Sigmoid colon (tissue), 7 donors: ENCODE measurements around the gene OR10V1. TPM values are rescaled to one million over a fixed set of nuclear protein-coding genes. Genes with fewer than 3 reads are reported as not detected.
A peak's percentile ranks its signal among the peaks of the same experiment; 100 is the strongest.
"Not testable (repeated sequence)": the region's sequence is repeated elsewhere in the genome, so short reads cannot be mapped to it uniquely, and the experiment has no call there.

Experiments used
- DNase-seq: peaks from one replicate; pipeline ENCODE4 v3.0.0-alpha.2; 2019
- H3K27ac ChIP-seq, 4 donors: fragments of 200-600 bp; sonication (generic); one replicate each; pipeline ENCODE4 v1.5.1; 2016 to 2019; ENCODE audit warnings: mild to moderate bottlenecking in 1 of 4
- H3K27me3 ChIP-seq, 3 donors: fragments of 200-600 bp; sonication (generic); one replicate each; pipeline ENCODE4 v1.5.1; 2019; ENCODE audit warnings: mild to moderate bottlenecking in 1 of 3
- H3K36me3 ChIP-seq, 4 donors: fragments of 200-600 bp; sonication (generic); one replicate each; pipeline ENCODE4 v1.5.1; 2016 to 2019
- H3K4me1 ChIP-seq, 4 donors: fragments of 200-600 bp; sonication (generic); one replicate each; pipeline ENCODE4 v1.5.1; 2017 to 2019
- H3K4me3 ChIP-seq, 4 donors: fragments of 200-600 bp; sonication (generic); one replicate each; pipeline ENCODE4 v1.5.1; 2017 to 2019; ENCODE audit warnings: mild to moderate bottlenecking in 2 of 4, moderate library complexity in 1 of 4
- H3K9me3 ChIP-seq, 4 donors: fragments of 200-600 bp in 3 of 4; sonication (generic) in 3 of 4; one replicate each; pipeline versions ENCODE4 v1.5.1 to v1.6.1; 2013 to 2019
- EP300 ChIP-seq, 4 donors: sonication (generic); formaldehyde crosslinking; IDR thresholded peaks; one replicate each; pipeline ENCODE4 v1.6.1; 2017; ENCODE audit warnings: antibody characterized with exemption in 4 of 4
- POLR2A ChIP-seq, 2 donors: fragments of 450-650 bp; IDR thresholded peaks; one replicate each; pipeline ENCODE4 v1.6.1; 2016; ENCODE audit warnings: antibody characterized with exemption in 2 of 2, mild to moderate bottlenecking in 2 of 2, moderate library complexity in 2 of 2
- POLR2AphosphoS5 ChIP-seq, 4 donors: sonication (generic); formaldehyde crosslinking; IDR thresholded peaks; one replicate each; pipeline ENCODE4 v1.6.1; 2017; ENCODE audit warnings: antibody characterized with exemption in 4 of 4
- WGBS, 2 donors: extraction: QIAGEN DNeasy Blood & Tissue Kit; methylation state at CpG; one replicate each; pipeline ENCODE4 v1.1.7; 2013; 5-methylcytosine and 5-hydroxymethylcytosine counted together
- intact Hi-C: fragments of 100-400 bp; cut with DNase I; formaldehyde crosslinking; loops from one replicate; pipeline ENCODE4 v1.15.1; 2023
- polyA plus RNA-seq, 3 donors: library from polyadenylated mRNA; stranded (reverse); fragments of 200-250 nt; gene quantifications; one replicate each; pipeline ENCODE4 v1.2.3, GENCODE V29; 2013
- total RNA-seq, 4 donors: library from RNA; depleted of rRNA; stranded (reverse); fragments of >200 nt; gene quantifications; one replicate each; pipeline ENCODE4 v1.1.0, GENCODE V29; 2016
- TF ChIP-seq, protein P1 (sequence below), 4 experiments: fragments of 450-650 bp in 3 of 4; fragments of 200-600 bp in 1 of 4; IDR thresholded peaks; one replicate each; pipeline ENCODE4 v1.5.1; 2016 to 2019; ENCODE audit warnings: antibody characterized with exemption in 4 of 4, mild to moderate bottlenecking in 3 of 4, moderate library complexity in 2 of 4
- donor health status: healthy with polysubstance abuse.
- donor health status: Bipolar disorder and iron deficiency.
- donor health status: healthy.

The OR10V1 gene
- total and polyA plus RNA-seq, 7 donors, result not detected

DNA sequence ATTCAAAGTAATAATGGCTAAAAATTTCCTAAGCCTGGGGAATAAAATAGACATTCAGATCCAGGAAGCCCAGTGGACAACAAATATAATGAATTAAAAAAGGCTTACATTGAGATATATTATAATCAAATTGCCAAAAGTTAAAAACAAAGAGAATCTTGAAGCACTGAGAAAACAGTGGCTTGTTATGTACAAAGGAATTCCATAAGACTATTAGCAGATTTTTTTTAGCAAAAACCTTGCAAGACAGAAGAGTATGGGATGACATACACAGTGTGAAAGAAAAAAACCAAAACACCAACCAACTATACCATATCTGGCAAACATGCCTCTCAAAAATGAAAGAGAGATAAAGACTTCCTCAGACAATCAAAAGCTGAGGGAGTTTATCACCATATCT is 20.7 kb downstream of the OR10V1 start:
- peaks cover 0 to 7% (median 3%) of the 10 kb centered on the region in 4 donors for H3K9me3 ChIP-seq
- no peak for TF ChIP-seq POLR2AphosphoS5 (IDR thresholded peaks at IDR 0.05)
- H3K27me3 ChIP-seq, result no peaks in the 10 kb centered on the region
- H3K36me3 ChIP-seq, result no peaks in the 10 kb centered on the region
- intact Hi-C loops, result no loop called here
- DNase-seq, result no peak
- no peak overlapping the region for H3K27ac ChIP-seq
- H3K4me3 ChIP-seq, result no peak overlapping the region
- no peaks in the 10 kb centered on the region for H3K4me1 ChIP-seq

DNA sequence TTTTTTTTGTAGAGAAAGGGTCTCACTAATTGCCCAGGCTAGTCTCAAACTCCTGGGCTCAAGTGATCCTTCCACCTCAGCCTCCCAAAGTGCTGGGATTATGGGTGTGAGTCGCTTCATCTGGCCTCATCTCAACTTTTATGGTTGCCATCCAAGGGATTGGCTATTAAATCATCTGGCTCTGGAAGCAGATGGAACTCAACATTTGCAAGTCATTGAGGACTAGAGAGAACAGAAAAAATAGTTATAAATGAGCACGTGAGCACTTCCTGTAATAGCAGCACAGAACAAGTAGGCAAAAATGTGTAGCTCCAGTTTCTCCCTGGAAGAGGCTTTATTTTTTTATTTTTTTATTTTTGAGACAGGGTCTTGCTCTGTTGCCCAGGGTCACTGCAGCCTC is 22.5 kb downstream of the OR10V1 start:
- 49 to 65% methylated on average over 2 of the region's 2 CpGs for WGBS, 2 donors
- intact Hi-C loops, result no loop called here
- H3K4me3 ChIP-seq, result no peak overlapping the region

DNA sequence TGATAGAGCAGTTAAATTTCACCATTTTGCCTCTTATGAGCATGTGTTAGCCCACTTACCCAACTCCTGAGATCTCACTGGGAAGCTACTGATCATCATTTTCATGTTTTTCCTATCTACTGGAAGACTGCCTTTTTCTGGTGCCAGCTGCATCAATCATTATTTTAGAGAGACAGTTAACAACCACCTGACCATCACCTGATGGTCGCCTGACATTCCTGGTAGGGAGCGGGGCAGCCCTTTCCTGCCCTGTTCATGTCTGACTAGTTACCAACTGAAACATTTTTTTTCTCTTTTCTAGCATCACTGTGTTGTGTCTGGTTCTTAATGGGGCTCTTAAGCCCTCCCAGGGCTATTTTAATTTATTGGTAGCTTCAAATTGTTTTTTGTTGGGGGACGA is 24.6 kb downstream of the OR10V1 start:
- Histone ChIP-seq H3K27me3 (no peaks in the 10 kb centered on the region), H3K9me3 (peaks cover 0 to 7% (median 3%) of the 10 kb centered on the region in 4 donors), H3K4me1 (no peaks in the 10 kb centered on the region), H3K27ac (no peak overlapping the region), H3K36me3 (no peaks in the 10 kb centered on the region), H3K4me3 (no peak overlapping the region)
- TF ChIP-seq, protein P1, sequence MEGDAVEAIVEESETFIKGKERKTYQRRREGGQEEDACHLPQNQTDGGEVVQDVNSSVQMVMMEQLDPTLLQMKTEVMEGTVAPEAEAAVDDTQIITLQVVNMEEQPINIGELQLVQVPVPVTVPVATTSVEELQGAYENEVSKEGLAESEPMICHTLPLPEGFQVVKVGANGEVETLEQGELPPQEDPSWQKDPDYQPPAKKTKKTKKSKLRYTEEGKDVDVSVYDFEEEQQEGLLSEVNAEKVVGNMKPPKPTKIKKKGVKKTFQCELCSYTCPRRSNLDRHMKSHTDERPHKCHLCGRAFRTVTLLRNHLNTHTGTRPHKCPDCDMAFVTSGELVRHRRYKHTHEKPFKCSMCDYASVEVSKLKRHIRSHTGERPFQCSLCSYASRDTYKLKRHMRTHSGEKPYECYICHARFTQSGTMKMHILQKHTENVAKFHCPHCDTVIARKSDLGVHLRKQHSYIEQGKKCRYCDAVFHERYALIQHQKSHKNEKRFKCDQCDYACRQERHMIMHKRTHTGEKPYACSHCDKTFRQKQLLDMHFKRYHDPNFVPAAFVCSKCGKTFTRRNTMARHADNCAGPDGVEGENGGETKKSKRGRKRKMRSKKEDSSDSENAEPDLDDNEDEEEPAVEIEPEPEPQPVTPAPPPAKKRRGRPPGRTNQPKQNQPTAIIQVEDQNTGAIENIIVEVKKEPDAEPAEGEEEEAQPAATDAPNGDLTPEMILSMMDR (IDR thresholded peaks at IDR 0.05), result no peak
- TF ChIP-seq POLR2A (IDR thresholded peaks at IDR 0.05) (no peak), POLR2AphosphoS5 (IDR thresholded peaks at IDR 0.05) (no peak), EP300 (IDR thresholded peaks at IDR 0.05) (no peak)
- WGBS, 2 donors, result 38 to 65% methylated on average over 3 of the region's 3 CpGs
- no peak for DNase-seq
- intact Hi-C loops, result loop anchor here (10.0 kb wide), 1 partner anchor 514 kb away; the partner anchor contains the start of gene DTX4

More for the DNA sequence above, 22.5 kb downstream of the OR10V1 start:
- Histone ChIP-seq H3K27me3 (no peaks in the 10 kb centered on the region), H3K4me1 (no peaks in the 10 kb centered on the region), H3K36me3 (no peaks in the 10 kb centered on the region), H3K27ac (no peak overlapping the region), H3K9me3 (peaks cover 0 to 7% (median 3%) of the 10 kb centered on the region in 4 donors)
- DNase-seq, result no peak
- no peak for TF ChIP-seq EP300 (IDR thresholded peaks at IDR 0.05)
- no peak for TF ChIP-seq POLR2AphosphoS5 (IDR thresholded peaks at IDR 0.05)
- TF ChIP-seq POLR2A (IDR thresholded peaks at IDR 0.05), result no peak
- TF ChIP-seq, protein P1 (IDR thresholded peaks at IDR 0.05), result no peak

DNA sequence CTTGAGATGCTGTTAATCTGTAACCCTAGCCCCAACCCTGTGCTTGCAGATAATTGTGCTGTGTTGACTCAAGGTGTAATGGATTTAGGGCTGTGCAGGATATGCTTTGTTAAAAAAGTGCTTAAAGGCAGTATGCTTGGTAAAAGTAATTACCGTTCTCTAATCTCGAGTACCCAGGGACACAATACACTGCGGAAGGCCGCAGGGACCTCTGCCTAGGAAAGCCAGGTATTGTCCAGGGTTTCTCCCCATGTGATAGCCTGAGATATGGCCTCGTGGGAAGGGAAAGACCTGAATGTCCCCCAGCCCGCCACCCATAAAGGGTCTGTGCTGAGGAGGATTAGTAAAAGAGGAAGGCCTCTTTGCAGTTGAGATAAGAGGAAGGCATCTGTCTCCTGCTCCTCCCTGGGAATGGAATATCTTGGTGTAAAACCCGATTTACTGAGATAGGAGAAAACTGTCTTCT is 32.4 kb downstream of the OR10V1 start:
- not testable (repeated sequence) for H3K4me1 ChIP-seq, H3K36me3 ChIP-seq, H3K27ac ChIP-seq, H3K9me3 ChIP-seq, DNase-seq, H3K27me3 ChIP-seq, H3K4me3 ChIP-seq
- 18 to 66% methylated on average over 7 of the region's 7 CpGs for WGBS, 2 donors
- intact Hi-C loops, result loop anchor here (10.0 kb wide), 1 partner anchor 506 kb away; the partner anchor contains the start of gene DTX4

DNA sequence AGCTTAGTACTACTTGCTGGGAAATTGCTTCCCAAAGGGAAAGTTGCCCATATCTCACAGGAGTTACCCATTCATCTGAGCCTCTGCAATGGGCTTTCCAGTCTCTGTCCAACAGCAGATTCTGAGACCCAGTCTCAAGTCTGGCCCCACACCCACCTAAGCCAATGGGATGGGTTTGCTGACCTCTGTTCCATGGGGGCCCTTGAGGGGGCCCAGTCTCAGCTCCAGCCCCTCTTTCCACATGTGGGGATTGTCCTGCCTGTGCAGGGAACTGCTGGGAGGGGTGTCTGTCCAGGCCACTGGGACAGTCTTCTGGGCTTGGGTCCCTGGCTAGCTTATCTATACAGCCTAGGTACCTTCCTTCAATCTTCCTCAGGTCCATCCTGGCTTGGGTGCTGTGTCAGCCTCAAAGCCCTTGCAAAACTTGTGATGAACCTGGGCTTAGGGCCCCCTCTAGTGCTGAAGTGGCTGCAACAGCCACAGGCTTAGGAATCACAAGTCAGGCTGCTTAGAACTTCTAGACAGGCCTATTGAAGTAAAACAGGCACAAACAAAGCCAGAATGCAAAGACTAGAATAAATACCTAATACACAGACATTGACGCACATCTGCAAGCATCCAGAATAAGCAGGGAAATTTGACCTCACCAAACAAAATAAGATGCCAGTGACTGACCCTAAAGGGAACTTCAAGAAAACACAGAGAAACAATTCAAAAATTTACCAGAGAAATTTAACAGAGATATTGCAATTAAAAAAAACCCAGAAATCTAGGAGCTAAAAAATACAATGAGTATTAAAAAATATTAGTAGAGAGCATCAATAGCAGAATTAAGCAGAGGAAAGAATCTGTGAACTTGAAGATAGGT is 33.1 kb downstream of the OR10V1 start:
- 30 to 64% methylated on average over 1 of the region's 1 CpG for whole genome bisulfite sequencing, 2 donors
- intact Hi-C loops, result loop anchor here (1.0 to 10.0 kb wide), 2 partner anchors 143 to 506 kb away; partner anchors contain the start of gene DTX4
- H3K4me3 ChIP-seq, result no peak overlapping the region
- TF ChIP-seq, protein P1 (IDR thresholded peaks at IDR 0.05), result peak; percentile 58 to 73 (median 64)
- no peak for TF ChIP-seq POLR2A (IDR thresholded peaks at IDR 0.05)
- peak in 2 of 4 donors; percentile 49 to 52 for TF ChIP-seq POLR2AphosphoS5 (IDR thresholded peaks at IDR 0.05)
- H3K27me3 ChIP-seq, result no peaks in the 10 kb centered on the region
- H3K4me1 ChIP-seq, result no peaks in the 10 kb centered on the region
- no peaks in the 10 kb centered on the region for H3K9me3 ChIP-seq
- H3K36me3 ChIP-seq, result no peaks in the 10 kb centered on the region
- peak; percentile 83 for DNase-seq
- H3K27ac ChIP-seq, result no peak overlapping the region
